Islet precursor cell (in vitro differentiated cells): ENCODE results near the gene TSHZ3.

ENCODE experiments used
- DNase-seq: peaks from one replicate; pipeline ENCODE4 v3.0.0-alpha.2; 2018

Gene TSHZ3

GRCh38 chr19:31334101-31334848 is 15.0 kb downstream of the TSHZ3 start:
- DNase-seq: no peak

GRCh38 chr19:31332096-31332495 is 17.1 kb downstream of the TSHZ3 start:
- DNase-seq: no peak

GRCh38 chr19:31331536-31331935 is 17.7 kb downstream of the TSHZ3 start:
- no peak for DNase-seq

- no peak for DNase-seq
These were observed 18.5 kb downstream of the TSHZ3 start for GRCh38 chr19:31330761-31331160.

DNA sequence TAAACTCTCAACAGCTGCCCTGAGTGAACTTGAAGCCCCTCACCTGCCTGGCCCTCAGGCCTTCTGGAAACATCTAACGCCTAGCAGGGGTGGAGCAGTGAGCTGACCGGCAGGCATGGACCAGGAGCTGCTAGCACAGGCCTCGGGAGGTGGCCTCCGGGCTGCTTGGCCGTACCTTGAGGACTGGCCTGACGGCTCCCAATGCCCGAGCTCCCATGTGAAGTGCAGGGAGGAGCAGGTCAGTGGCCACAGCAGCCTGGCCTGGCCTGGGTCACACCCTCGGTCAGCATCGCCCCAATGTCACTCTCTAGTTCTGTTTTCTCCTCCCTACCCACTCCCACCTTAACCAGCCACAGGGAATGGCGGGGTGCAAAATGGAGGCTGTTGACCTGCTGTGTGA is 19.0 kb downstream of the TSHZ3 start:
- DNase-seq: no peak

DNA sequence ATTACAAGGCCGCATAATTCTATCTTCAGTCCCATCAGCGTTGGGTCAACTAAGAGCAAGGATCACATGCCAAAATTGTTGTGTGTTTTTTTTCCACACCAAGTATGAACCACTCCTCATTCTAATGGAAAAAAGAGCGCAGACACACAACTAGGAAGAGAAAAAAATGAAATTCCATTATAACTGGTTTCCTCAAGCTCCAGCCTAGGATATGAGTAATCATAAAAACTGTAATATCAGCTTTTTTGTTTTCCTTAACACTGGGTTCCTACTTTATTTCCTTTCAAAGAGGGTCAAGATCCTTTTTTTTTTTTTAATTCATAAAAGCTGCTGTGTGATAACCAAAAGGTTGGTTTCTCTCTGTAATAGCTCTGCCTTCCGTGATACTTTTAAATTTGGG is 19.4 kb downstream of the TSHZ3 start:
- DNase-seq: no peak

- no peak for DNase-seq
These were observed 21.0 kb downstream of the TSHZ3 start for GRCh38 chr19:31328238-31328637.

DNA sequence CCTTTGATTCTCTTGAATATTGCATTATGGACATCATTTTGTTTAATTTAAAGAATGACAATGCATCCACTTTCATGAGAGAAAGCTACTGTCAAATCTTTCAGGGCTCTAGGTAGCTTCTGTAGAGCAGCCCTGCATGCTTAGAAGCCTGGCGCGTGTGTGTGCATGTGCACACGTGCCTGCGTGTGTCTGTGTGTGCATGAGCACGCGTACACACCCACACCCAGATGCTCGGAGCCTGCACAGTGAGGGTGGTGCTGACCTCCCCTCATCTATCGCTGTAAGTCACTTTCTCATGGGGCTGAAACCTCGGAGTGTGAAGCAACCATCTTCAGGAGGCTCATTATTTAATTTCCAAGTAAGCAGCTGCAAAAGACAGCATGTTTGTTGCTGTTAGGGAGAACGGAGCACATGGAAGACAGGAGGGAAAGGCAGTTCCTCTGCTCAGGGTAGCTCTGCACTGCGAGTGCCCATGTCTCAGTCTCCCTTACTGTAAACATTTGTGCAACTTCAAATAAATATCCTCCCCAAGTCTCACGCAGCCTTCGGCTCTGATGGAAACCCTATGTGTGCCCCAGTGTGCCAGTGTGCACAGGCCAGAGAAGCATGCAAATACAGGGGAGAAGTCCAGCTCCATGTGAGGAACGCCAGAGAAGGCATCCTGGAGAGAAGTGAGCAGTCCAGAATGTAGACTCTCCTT is 22.8 kb downstream of the TSHZ3 start:
- no peak for DNase-seq

DNA sequence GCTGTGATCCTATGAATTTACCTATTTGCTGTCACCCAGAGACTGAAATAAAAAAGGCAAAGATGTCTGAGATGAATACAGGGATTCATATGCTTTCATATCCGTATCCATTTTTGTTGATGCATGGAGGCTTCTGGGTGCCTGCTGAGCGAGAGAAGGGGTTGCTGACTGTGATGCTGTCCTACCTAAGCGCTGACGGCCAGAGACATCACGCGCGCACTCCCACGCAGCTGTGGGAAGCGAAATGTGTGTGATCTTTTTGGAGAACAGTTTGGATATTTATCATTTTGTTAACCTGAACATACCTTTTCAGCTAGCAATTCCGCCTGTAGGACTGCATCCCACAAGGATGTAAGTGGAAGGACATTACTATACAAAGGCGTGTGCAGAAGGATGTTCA is 23.9 kb downstream of the TSHZ3 start:
- DNase-seq: no peak

GRCh38 chr19:31319465-31319864 is 29.8 kb downstream of the TSHZ3 start:
- DNase-seq: no peak

DNA sequence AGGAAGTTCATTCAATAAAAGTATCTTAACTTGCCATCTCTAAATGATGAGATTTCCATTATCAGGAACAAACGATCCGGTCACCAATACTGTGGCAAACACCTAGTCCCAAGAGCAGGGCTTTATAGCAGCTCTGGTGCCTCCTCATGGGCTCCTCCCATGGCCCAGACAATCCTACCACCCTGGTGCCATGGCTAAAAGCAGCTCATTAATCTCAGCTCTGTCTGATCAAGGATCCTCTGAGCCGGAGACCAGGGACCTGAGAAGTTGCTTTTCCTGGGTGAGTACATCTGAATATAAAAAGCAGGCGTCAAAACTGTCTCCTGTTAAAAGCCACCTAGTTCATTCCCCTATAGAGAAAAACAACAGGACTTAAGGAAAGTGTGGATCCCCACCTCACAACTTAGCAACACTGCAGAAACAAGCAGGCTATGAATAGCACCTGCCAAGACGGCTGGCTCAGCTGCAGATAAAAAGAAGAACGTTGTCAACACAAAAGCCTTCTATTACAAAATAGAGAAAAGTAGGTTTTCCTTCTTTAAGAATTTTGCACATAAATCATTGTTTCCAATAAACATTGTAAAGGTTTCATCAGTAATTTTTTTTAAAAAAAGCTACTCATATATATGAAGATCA is 30.3 kb downstream of the TSHZ3 start:
- no peak for DNase-seq

- no peak for DNase-seq
These were observed 31.7 kb downstream of the TSHZ3 start for GRCh38 chr19:31317570-31317969.

- DNase-seq: no peak
These were observed 32.1 kb downstream of the TSHZ3 start for GRCh38 chr19:31317093-31317492.

DNA sequence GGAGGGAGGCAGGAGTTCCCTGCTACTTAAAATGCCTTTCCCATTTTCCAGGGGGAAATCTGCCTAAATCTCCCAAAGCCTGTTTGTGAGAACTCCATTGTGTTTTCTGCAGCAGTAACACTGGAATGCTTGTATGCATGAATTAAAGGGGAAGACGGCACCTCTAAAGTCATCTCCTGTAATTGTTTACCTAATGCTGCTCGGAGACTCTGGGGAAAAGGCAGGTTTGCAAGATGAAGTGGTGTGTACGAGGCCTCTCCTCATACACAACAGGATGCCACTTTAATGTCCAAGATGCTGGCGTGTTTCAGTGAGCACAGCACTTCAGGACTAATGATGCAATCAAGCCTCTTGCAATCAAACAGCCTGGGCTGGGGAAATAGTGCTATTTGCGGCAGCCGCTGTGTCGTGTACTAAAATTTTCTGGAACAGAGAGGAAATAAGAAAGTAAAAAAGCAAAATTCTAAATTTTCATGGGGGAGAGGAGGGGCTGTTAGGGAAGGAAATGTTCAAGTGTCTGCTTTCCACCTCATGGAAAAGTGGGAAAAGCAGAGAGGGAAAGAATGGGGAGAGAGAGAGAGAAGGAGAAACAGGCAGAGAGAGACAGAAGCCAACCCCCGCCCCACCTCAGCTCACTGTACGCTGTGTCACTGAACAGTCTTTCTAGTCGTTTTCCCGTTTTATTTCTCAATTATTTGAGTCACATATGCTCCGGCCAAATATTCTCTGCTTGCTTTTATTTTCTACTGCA is 32.9 kb downstream of the TSHZ3 start:
- peak; percentile 52 for DNase-seq

GRCh38 chr19:31315652-31316051 is 33.6 kb downstream of the TSHZ3 start:
- no peak for DNase-seq

DNA sequence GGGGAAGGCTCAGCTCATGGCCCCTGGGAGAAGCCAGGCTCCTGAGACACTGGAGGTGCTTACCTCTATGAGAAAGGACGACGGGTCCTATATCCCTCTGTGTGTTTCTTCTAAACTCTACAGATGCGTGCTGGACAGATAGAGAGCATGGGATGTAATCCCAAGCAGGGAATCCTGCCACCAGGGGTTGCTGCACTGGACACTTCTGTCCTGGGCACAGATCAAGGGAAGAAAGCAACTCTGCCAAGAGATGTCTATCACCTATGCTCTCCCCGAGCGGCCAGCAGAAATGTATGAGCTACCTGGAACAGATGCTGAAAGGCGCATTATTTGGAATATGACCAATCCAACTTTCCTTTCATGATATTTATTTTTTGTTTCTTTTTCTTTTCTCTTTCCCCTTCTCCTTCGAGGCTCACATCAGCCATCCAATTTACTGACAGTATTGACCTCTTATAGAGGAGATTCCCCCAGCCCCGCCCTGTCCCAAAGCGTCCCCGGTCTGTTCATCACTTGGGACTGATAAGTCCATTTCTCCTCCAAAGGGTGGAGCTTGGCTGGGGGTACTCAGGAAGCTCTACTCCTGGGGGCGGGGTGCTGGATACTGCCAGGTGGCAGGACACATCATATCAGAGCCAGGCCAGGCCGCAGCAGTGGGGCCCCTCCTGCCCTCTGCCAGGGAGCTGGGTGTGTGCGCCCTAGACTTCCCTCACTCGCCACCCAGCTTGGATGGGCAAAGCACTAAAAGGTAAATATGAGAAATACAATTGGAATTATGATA is 34.2 kb downstream of the TSHZ3 start:
- peak; percentile 57 for DNase-seq

- DNase-seq: no peak
These were observed 35.1 kb downstream of the TSHZ3 start for GRCh38 chr19:31314156-31314555.

DNA sequence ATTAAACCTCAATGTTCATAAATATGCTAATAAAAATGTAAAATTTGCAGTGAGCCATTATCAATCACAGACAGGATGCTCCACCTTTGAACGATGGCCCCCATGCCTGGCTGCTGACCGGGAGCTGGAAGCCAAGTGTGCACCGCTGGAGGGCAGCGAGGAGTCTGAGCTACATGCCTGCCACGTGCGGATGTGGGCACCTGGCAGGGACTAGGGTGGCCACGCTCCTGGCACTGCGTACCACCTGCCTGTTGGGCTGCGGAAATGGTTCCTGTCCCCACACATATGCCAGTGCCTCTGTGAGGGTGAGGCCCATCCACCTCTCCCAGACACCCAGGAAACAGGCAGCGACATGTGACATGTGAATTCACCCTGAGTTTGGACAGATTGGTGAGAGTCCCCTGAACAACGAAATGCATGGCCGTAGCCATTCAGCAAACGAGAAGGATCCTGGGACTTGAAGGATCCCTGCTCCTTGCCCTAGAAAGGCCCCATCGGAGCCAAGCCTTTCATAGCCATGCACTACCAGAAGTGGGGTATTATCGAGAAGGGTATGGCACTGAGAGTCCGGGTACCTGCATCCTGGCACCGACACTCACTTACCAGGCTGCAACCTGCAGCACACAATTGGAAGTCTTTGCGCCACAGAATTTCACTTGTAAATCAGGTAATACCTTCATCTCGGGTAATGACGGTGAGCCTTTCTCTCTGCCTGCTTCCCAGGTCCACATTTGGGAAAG is 35.8 kb downstream of the TSHZ3 start:
- no peak for DNase-seq

GRCh38 chr19:31312677-31313244 is 36.5 kb downstream of the TSHZ3 start:
- no peak for DNase-seq

DNA sequence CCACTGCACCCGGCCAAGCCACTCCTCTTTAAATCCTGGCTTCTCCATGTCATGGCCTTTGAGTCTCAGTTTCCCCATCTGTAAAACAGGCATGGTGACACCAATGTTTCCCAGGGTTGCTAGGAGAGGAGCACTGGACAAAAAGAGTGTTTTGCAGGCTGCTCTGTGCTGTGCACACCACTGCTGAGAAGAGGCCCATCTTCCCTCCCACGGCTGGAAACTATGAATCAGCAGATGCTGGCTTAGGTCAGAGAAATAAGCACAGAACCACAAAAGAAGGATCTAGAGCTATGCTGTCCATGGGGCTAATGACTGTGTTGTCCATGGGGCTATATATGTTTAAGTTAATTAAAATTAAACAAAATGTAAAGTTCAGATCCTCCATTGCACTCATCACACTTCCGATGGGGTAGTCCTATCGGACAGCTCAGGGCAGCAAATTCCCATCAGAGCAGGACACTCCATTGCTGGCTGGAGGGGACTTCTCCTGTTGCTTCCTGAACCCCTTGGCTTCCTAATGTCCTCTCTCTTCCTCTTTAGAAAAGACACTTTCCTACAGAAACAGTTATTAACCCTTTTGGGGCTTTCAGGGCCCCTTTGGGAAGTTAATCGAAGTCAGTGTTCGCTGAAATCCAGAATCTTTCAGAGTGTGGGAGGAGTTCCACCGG is 37.1 kb downstream of the TSHZ3 start:
- DNase-seq: no peak
